CD8-positive, alpha-beta memory T cell (primary cell): ENCODE data around the gene MEIS3. TPM values are rescaled to one million over a fixed set of nuclear protein-coding genes. Genes with fewer than 3 reads are reported as not detected.

Experiments
- CTCF ChIA-PET: fragments of 350-600 bp; sonication (Branson Sonifier 250); formaldehyde crosslinking; loops from one replicate; lab custom pipeline; 2021; ENCODE audit warnings: antibody characterized with exemption; lab: Charles Lee
- POLR2A ChIA-PET: fragments of 350-600 bp; sonication (Branson Sonifier 250); formaldehyde crosslinking; loops from one replicate; lab custom pipeline; 2021; ENCODE audit warnings: antibody characterized with exemption; lab: Charles Lee
- DNase-seq, 5 donors: peaks; one replicate each; pipeline versions ENCODE4 v3.0.0 to v3.0.0-alpha.2; 2020 to 2022; ENCODE audit warnings: mixed read lengths in 1 of 5
- H3K27ac ChIP-seq: one replicate; pipeline ENCODE4 v1.7.0; 2013; ENCODE audit warnings: low read depth, mild to moderate bottlenecking, low read length, moderate library complexity
- H3K27me3 ChIP-seq: 2 replicates; pipeline ENCODE4 v1.7.0; 2013; ENCODE audit warnings: low read length, mild to moderate bottlenecking; ENCODE audit not compliant: insufficient read depth, poor library complexity, severe bottlenecking
- H3K36me3 ChIP-seq: 2 replicates; pipeline ENCODE4 v1.7.0; 2013; ENCODE audit warnings: mild to moderate bottlenecking, low read length, moderate library complexity; ENCODE audit not compliant: insufficient read depth
- H3K4me1 ChIP-seq: 2 replicates; pipeline ENCODE4 v1.7.0; 2013; ENCODE audit warnings: mild to moderate bottlenecking, low read length, moderate library complexity; ENCODE audit not compliant: insufficient read depth
- H3K4me3 ChIP-seq: 2 replicates; pipeline ENCODE4 v1.7.0; 2013; ENCODE audit warnings: mild to moderate bottlenecking, low read length
- H3K9me3 ChIP-seq: 2 replicates; pipeline ENCODE4 v1.7.0; 2013; ENCODE audit warnings: mild to moderate bottlenecking, low read length
- H3K27ac Mint-ChIP-seq, 8 donors: one replicate each; pipeline ENCODE4 v1.8.0; 2020 to 2021; ENCODE audit warnings: mixed read lengths in 8 of 8, mild to moderate bottlenecking in 6 of 8, inconsistent platforms in 3 of 8, moderate library complexity in 3 of 8
- H3K27me3 Mint-ChIP-seq, 2 donors: one replicate each; pipeline ENCODE4 v1.8.0; 2020 to 2021; ENCODE audit warnings: mixed read lengths in 2 of 2, mild to moderate bottlenecking in 1 of 2, moderate library complexity in 1 of 2
- H3K36me3 Mint-ChIP-seq, 3 donors: one replicate each; pipeline ENCODE4 v1.8.0; 2020 to 2021; ENCODE audit warnings: mixed read lengths in 3 of 3, inconsistent platforms in 1 of 3, mild to moderate bottlenecking in 1 of 3
- H3K4me1 Mint-ChIP-seq, 3 donors: one replicate each; pipeline ENCODE4 v1.8.0; 2020 to 2021; ENCODE audit warnings: mixed read lengths in 3 of 3, inconsistent platforms in 1 of 3, mild to moderate bottlenecking in 1 of 3
- H3K4me3 Mint-ChIP-seq, 7 donors: one replicate each; pipeline ENCODE4 v1.8.0; 2020 to 2021; ENCODE audit warnings: mixed read lengths in 7 of 7, mild to moderate bottlenecking in 6 of 7, moderate library complexity in 4 of 7, inconsistent platforms in 2 of 7
- H3K9me3 Mint-ChIP-seq, 5 donors: one replicate each; pipeline ENCODE4 v1.8.0; 2020 to 2022; ENCODE audit warnings: mixed read lengths in 5 of 5, mild to moderate bottlenecking in 3 of 5, moderate library complexity in 2 of 5, inconsistent platforms in 1 of 5
- polyA plus RNA-seq: library from polyadenylated mRNA; unstranded; fragments of 300-500 nt; fragmentation: Illumina TruSeq; gene quantifications from one replicate; pipeline ENCODE4 v1.2.3, GENCODE V29; 2021
- total RNA-seq, 2 experiments: library from RNA; stranded (reverse); gene quantifications; one replicate each; pipeline ENCODE4 v1.2.3, GENCODE V29; 2021

Gene MEIS3
- total and polyA plus RNA-seq, 3 experiments from 2014 or later: not detected

DNA sequence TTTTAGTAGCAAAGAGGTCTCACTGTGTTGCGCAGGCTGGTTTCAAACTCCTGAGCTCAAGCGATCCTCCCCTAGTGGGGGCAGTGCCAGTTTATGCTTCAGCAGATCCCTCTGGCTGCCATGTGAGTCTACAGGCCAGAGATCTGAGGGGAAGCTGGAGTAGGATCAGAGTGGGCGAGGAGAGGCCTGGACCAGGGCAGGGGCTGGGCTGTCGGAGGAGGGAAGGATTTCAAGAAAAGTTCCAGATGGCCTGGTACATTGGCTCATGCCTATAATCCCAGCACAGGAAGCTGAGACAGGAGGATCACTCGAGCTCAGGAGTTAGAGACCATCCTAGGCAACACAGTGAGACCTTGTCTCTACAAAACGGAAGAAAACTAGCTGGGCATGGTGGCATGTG is 60.4 kb downstream of the MEIS3 start:
- Mint-ChIP-seq H3K36me3 (peaks cover 10 to 89% (median 22%) of the 10 kb centered on the region in 3 donors), H3K4me1 (peaks cover 4 to 20% (median 5%) of the 10 kb centered on the region in 3 donors), H3K4me3 (no peak overlapping the region), H3K27me3 (no peaks in the 10 kb centered on the region), H3K9me3 (no peaks in the 10 kb centered on the region), H3K27ac (no peak overlapping the region)
- POLR2A ChIA-PET: no interaction called here
- DNase-seq: no peak
- Histone ChIP-seq H3K36me3 (peaks cover 64% of the 10 kb centered on the region), H3K27me3 (no peaks in the 10 kb centered on the region), H3K4me1 (no peaks in the 10 kb centered on the region), H3K4me3 (no peak overlapping the region), H3K27ac (no peak overlapping the region), H3K9me3 (no peaks in the 10 kb centered on the region)
- CTCF ChIA-PET: interaction anchor here (1.5 kb wide), 1 partner anchor 33 kb away, joined by 3 read pairs; no protein-coding TSS in a partner anchor

DNA sequence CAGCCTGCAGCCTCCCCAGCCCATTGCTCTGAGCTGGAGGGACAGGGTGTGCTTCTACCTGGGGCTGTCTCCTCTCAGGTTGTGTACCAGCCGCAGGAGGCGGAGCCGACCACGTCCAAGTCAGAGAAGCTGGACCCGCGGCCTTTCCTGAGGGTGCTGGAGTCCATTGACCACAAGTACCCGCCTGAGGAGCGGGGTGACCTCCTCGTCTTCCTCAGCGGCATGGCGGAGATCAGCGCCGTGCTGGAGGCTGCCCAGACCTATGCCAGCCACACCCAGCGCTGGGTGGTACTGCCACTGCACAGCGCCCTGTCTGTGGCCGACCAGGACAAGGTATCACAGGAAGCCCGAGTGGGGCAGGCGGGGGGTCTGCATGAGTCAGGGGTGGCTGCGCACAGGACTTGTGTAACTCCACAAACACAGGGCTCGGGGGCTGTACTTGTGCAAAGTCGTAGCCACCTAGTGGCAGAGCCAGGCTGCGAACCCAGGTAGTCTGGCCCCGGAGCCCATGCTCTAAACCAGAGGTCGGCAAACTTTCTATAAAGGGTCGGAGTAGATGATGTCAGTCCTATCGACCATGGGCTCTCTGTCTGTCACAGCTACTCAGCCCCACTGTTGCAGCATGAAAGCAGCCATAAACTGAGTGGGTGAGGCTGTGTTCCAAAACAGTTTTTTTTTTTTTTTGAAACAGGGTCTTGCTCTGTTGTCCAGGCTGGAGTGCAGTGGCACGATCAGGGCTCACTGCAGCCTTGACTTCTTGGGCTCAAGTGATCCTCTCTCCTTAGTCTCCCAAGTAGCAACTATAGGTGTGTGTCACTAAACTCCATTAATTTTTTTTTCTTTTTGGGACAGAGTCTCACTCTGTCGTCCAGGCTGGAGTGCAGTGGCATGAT is 61.3 kb downstream of the MEIS3 start:
- Mint-ChIP-seq H3K4me1 (peaks cover 4 to 25% (median 5%) of the 10 kb centered on the region in 3 donors), H3K27me3 (no peaks in the 10 kb centered on the region), H3K4me3 (no peak overlapping the region), H3K27ac (no peak overlapping the region), H3K36me3 (peaks cover 10 to 90% (median 24%) of the 10 kb centered on the region in 3 donors), H3K9me3 (no peaks in the 10 kb centered on the region)
- H3K4me1 ChIP-seq: no peaks in the 10 kb centered on the region
- no peak overlapping the region for H3K4me3 ChIP-seq
- peaks cover 64% of the 10 kb centered on the region for H3K36me3 ChIP-seq
- no peak for DNase-seq
- no peaks in the 10 kb centered on the region for H3K27me3 ChIP-seq
- ChIA-PET CTCF (interaction anchor here (1.2 to 1.5 kb wide), 3 partner anchors 9 to 84 kb away, joined by 3 to 7 read pairs (median 3); partner anchors contain the start of gene DHX34), POLR2A (no interaction called here)
- H3K27ac ChIP-seq: no peak overlapping the region
- no peaks in the 10 kb centered on the region for H3K9me3 ChIP-seq

DNA sequence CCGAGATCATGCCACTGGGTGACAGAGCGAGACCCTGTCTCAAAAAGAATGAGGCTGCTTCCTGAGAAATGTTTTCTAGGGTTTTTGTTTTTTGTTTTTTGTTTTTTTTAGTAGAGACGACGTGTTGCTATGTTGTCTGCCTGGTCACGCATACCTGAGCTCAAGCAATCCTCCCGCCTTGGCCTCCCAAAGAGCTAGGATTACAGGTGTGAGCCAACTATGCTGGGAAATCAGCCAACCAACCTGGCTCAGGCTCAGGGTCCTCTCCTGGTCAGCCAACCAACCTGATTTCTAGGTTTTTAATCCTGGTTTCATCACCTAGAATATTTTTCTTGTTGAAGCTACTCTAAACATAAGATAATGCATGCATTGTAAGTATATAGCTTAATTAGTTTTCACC is 62.4 kb downstream of the MEIS3 start:
- no peaks in the 10 kb centered on the region for H3K4me1 ChIP-seq
- peaks cover 10 to 93% (median 27%) of the 10 kb centered on the region in 3 donors for H3K36me3 Mint-ChIP-seq
- H3K4me1 Mint-ChIP-seq: peaks cover 10 to 36% (median 10%) of the 10 kb centered on the region in 3 donors
- ChIA-PET CTCF (interaction anchor here (1.2 kb wide), 1 partner anchor 8 kb away, joined by 7 read pairs; the partner anchor contains the start of gene DHX34), POLR2A (no interaction called here)
- no peaks in the 10 kb centered on the region for H3K9me3 Mint-ChIP-seq
- H3K27me3 ChIP-seq: no peaks in the 10 kb centered on the region
- H3K9me3 ChIP-seq: no peaks in the 10 kb centered on the region
- no peak overlapping the region for H3K4me3 Mint-ChIP-seq
- peaks cover 0 to 1% of the 10 kb centered on the region in 2 donors for H3K27me3 Mint-ChIP-seq
- no peak overlapping the region for H3K4me3 ChIP-seq
- H3K36me3 ChIP-seq: peaks cover 69% of the 10 kb centered on the region
- no peak for DNase-seq
- H3K27ac ChIP-seq: no peak overlapping the region
- no peak overlapping the region for H3K27ac Mint-ChIP-seq

DNA sequence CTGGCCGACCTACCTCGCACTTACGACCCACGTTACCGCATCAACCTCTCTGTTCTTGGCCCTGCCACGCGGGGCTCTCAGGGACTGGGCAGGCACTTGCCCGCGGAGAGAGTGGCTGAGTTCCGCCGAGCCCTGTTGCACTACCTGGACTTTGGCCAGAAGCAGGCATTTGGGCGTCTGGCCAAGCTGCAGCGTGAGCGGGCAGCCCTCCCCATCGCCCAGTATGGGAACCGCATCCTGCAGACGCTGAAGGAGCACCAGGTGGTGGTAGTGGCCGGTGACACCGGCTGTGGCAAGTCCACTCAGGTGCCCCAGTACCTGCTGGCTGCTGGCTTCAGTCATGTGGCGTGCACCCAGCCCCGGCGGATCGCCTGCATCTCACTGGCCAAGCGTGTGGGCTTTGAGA is 66.0 kb downstream of the MEIS3 start:
- POLR2A ChIA-PET: no interaction called here
- Histone ChIP-seq H3K4me3 (no peak overlapping the region), H3K36me3 (peaks cover 52% of the 10 kb centered on the region), H3K27me3 (no peaks in the 10 kb centered on the region), H3K27ac (no peak overlapping the region), H3K9me3 (no peaks in the 10 kb centered on the region), H3K4me1 (peaks cover 20% of the 10 kb centered on the region)
- peaks cover 36 to 64% (median 36%) of the 10 kb centered on the region in 3 donors for H3K4me1 Mint-ChIP-seq
- CTCF ChIA-PET: interaction anchor here (0.6 kb wide), 1 partner anchor 69 kb away, joined by 3 read pairs; no protein-coding TSS in a partner anchor
- peaks cover 0 to 65% (median 21%) of the 10 kb centered on the region in 3 donors for H3K36me3 Mint-ChIP-seq
- peaks cover 0 to 5% of the 10 kb centered on the region in 2 donors for H3K27me3 Mint-ChIP-seq
- H3K4me3 Mint-ChIP-seq: no peak overlapping the region
- H3K27ac Mint-ChIP-seq: no peak overlapping the region
- DNase-seq: no peak
- no peaks in the 10 kb centered on the region for H3K9me3 Mint-ChIP-seq

Other genes starting within 250 kb of the MEIS3 start
- 10 to 100 TPM; 19.8 to 20.1 TPM for gene BBC3, start 188.3 kb downstream of the MEIS3 start, total RNA-seq
- 8.3 TPM for gene BBC3, start 188.3 kb downstream of the MEIS3 start, polyA plus RNA-seq
- 10 to 100 TPM; 20.4 to 23.1 TPM for gene CCDC9, start 163.0 kb downstream of the MEIS3 start, total RNA-seq
- 9.4 TPM for gene CCDC9, start 163.0 kb downstream of the MEIS3 start, polyA plus RNA-seq
- 1 to 10 TPM; 7.3 to 9.3 TPM for gene INAFM1, start 144.6 kb downstream of the MEIS3 start, total RNA-seq
- 2.3 TPM for gene INAFM1, start 144.6 kb downstream of the MEIS3 start, polyA plus RNA-seq
- 1 to 10 TPM; 1.3 to 1.8 TPM for gene C5AR1, start 109.7 kb downstream of the MEIS3 start, total RNA-seq
- gene C5AR1, start 109.7 kb downstream of the MEIS3 start, polyA plus RNA-seq: not detected
- gene C5AR2, start 87.4 kb downstream of the MEIS3 start, total RNA-seq: under 1 TPM; 0.07 to 0.22 TPM
- 0.06 TPM for gene C5AR2, start 87.4 kb downstream of the MEIS3 start, polyA plus RNA-seq
- gene DHX34, start 70.2 kb downstream of the MEIS3 start, total RNA-seq: 10 to 100 TPM; 23.2 to 24.5 TPM
- gene DHX34, start 70.2 kb downstream of the MEIS3 start, polyA plus RNA-seq: 7.7 TPM
- gene SLC8A2, start 52.4 kb upstream of the MEIS3 start, total RNA-seq: not detected
- gene SLC8A2, start 52.4 kb upstream of the MEIS3 start, polyA plus RNA-seq: not detected
- 10 to 100 TPM; 10.8 to 12.4 TPM for gene KPTN, start 64.7 kb upstream of the MEIS3 start, total RNA-seq
- gene KPTN, start 64.7 kb upstream of the MEIS3 start, polyA plus RNA-seq: 5.9 TPM
- 10 to 100 TPM; 77.6 to 78.0 TPM for gene NAPA, start 95.5 kb upstream of the MEIS3 start, total RNA-seq
- gene NAPA, start 95.5 kb upstream of the MEIS3 start, polyA plus RNA-seq: 122 TPM
- gene ZNF541, start 153.6 kb upstream of the MEIS3 start, total RNA-seq: under 1 TPM; 0.13 to 0.44 TPM
- gene ZNF541, start 153.6 kb upstream of the MEIS3 start, polyA plus RNA-seq: 0.18 TPM
- 10 to 100 TPM; 11.5 to 13.9 TPM for gene BICRA, start 189.6 kb upstream of the MEIS3 start, total RNA-seq
- gene BICRA, start 189.6 kb upstream of the MEIS3 start, polyA plus RNA-seq: 1.6 TPM